Cardiac septum (tissue), 1 donor: ENCODE results near the gene POU6F2. TPM values are rescaled to one million over a fixed set of nuclear protein-coding genes. Genes with fewer than 3 reads are reported as not detected.

Experiments
- DNase-seq: peaks from one replicate; pipeline ENCODE4 v3.0.0-alpha.2; 2020; ENCODE audit warnings: low spot score
- intact Hi-C: fragments of 100-400 bp; cut with DNase I; formaldehyde crosslinking; loops from one replicate; pipeline ENCODE4 v1.14.0; 2022
- total RNA-seq: library from RNA; stranded (reverse); fragmentation: NEBNext Ultra II Directional; extraction: Animal tissue kit (Norgen Biotek cat#: 25700); gene quantifications from one replicate; pipeline ENCODE4 v1.2.1, GENCODE V29; 2021
- donor health status: DM: no; HTN: no; CAD: no.

The POU6F2 gene
- total RNA-seq, 1 donor from 2014 or later: 0.19 TPM

- intact Hi-C loops: no loop called here
These were observed 244.2 kb downstream of the POU6F2 start for GRCh38 chr7:39221901-39222300.

GRCh38 chr7:39228946-39229345 lies 251.2 kb downstream of the POU6F2 start:
- no peak for DNase-seq
- intact Hi-C loops: no loop called here

More at GRCh38 chr7:39221901-39222300, 244.2 kb downstream of the POU6F2 start:
- DNase-seq: no peak

DNA sequence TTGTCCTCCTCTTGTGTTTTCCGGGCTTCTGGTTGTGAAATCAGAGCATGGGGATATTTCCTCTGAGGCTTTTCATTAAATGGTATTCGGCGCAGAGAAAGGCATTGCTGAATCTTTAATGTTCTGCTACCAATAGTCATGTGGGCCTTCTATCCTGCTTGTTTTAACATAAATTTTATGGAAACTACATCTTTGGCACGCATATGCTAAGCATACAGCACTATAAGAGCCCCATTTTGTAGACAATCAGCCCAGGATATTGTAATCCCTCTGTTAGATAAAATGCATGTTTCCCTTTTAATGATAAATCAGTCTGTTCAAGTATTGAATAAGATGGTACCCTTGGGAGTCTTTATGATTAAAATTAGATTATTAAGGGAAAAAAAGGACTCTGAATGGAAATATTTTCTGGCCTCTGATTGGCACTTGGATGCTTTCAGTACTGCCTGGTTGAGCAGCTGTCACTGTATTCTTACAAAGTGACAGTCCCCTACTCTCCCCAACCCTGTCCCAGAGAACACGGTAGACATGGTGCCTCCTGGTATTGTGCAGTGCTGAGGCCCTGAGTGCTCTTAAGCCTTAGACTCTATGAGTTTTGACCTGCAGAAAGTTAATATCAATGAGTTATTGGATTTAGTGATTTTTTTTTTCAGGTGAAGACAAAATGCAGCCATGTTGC lies 256.3 kb downstream of the POU6F2 start:
- DNase-seq: no peak
- intact Hi-C loops: no loop called here

DNA sequence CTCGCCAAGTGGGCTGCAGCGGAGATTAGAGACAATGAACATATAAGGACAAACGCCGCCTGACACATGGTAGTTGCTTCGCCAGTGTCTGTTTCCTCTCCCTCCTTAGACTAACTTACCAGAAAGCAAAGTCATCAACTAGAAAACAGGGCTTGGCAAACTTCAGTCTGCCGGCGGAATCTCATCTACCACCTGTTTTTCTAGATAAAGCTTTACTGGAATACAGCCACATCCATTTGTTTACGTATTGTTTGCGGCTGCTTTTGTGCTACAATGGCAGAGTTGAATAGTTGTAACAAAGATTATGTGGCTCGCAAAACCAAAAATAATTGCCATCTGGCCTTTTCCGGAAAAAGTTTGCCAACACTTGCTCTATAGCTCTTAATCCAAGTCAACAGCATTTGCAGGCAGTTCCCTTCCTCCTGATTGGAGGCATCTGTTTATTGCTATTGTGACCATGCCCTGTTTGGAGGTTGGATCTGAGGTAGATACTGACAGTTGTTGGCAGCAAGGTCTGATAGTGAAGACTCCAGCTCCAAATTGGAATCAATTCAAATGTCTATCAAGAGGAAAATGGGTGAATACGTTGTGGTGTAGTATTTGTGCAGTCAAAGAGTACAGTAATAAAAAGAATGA lies 260.6 kb downstream of the POU6F2 start:
- intact Hi-C loops: no loop called here
- no peak for DNase-seq

DNA sequence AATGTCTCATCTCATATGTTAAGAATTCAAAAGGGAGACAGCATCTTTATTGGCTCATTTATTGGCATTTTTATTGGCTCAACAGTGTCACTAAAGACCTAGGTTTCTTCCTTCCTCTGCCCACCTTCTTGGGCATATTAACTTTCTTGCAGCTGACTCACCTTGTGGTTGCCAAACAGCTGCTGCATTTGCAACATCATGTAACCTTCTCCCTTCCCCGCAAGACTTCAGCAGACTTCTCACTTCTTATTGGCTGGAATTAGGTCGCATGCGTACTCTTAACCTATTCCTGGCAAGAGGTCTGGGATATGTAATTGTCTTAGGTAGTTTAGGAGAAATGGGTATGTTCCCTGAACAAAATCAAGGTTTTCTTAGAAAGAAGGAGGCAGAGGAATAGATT lies 263.2 kb downstream of the POU6F2 start:
- intact Hi-C loops: no loop called here
- no peak for DNase-seq

- intact Hi-C loops: no loop called here
- no peak for DNase-seq
These were observed 269.9 kb downstream of the POU6F2 start for GRCh38 chr7:39247576-39247975.

DNA sequence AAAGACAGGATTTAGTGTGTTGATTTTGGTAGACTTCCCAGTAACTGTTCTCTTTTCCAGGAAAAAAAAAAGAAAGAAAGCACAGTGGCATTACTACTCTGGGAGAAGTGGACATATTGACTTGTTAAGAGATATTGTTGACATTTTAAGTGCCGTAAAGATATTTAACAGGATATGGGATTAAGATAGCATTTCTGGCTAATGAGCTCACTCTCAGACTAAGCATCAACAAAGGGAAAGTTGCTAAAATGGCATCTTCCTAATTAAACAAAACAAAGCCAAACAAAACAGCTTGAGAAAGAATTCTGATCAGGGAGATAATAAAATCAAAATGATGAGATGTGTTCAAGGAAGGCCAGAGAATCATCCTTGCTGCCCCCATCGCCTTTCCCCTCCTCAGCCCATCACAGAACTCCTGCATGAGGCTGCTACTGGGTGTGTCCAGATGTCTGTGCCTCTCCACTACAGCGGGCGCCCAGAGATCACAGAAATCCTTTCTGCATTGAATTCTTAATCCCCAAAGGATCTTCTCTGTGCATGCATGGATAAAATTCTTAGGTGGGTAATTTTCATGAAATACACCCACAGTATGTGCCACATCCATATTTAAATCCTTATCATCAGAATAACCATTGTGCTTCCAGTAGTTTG lies 270.5 kb downstream of the POU6F2 start:
- intact Hi-C loops: no loop called here
- no peak for DNase-seq

DNA sequence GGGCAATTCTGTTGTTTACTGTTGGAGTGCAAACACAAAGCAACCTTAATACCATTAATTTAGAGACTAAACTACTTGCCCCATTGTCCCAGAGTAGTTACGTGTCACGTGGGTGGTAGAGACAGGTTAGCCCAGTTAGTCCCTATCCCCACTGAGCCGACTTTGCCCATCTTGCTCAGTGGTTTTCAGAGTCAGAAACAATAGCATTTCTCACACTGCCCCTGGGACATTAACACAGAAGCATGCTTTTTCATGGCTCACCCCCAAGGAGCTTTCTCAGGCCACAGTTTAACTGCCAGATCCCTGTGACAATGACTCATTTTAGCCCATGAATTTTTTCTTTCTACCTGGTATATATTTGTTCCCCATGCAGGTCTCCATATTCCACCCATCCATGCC lies 271.0 kb downstream of the POU6F2 start:
- intact Hi-C loops: no loop called here
- DNase-seq: no peak

GRCh38 chr7:39249635-39250152 lies 272.0 kb downstream of the POU6F2 start:
- no peak for DNase-seq

GRCh38 chr7:39252916-39253315 lies 275.2 kb downstream of the POU6F2 start:
- DNase-seq: no peak
- intact Hi-C loops: no loop called here

More at GRCh38 chr7:39249635-39250152, 272.0 kb downstream of the POU6F2 start:
- intact Hi-C loops: no loop called here

DNA sequence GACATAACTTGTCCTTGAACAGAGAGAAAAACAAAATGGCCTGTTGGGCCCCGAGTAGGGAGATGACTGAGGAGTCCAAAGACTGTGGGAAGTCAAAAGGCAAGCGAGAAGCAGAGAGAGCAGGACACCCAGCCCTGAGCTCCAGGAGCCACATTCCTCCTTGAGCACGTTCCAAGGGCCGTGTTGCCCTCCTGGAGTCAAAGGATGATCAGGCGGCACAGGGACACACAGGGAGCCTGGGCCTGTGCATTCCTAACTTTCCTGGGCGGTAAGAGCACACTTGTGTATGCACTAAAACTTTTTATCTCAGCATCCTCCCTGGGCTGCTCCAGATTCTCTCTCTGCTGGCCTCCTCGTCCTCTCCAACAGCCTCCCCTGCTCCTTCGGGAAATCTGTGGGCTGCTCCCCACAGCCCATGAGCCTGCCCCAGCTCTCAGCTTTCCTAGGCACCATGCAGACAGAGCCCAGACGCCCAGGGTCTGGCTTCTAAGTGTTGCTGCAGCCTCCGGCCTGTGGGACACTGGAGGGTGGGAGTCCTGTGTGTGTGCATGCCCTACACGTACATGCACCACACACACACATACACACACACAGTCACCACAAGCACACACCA lies 281.8 kb downstream of the POU6F2 start:
- DNase-seq: no peak
- intact Hi-C loops: no loop called here

GRCh38 chr7:39260279-39260844 lies 282.7 kb downstream of the POU6F2 start:
- intact Hi-C loops: no loop called here
- no peak for DNase-seq

DNA sequence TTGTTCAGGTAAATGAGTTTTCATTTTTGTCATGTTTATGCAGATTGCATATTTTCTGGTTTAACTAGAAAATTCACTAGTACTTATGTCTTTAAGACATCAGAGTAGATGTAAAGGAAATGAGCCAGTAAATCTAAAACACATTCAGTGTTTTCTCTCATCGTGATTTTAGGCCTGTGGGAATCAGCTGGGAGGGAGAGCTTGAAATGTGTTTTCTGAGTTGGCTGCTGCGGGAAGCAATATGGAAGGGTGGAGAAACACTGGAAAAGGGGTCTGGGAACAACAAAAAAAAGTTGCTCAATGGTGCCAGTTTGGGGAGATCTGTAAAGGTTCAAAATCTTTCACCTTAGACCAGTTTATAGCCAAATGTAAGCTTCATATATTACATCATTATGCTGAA lies 284.1 kb downstream of the POU6F2 start:
- DNase-seq: no peak
- intact Hi-C loops: no loop called here

GRCh38 chr7:39265641-39266591 lies 288.2 kb downstream of the POU6F2 start:
- intact Hi-C loops: no loop called here
- no peak for DNase-seq

DNA sequence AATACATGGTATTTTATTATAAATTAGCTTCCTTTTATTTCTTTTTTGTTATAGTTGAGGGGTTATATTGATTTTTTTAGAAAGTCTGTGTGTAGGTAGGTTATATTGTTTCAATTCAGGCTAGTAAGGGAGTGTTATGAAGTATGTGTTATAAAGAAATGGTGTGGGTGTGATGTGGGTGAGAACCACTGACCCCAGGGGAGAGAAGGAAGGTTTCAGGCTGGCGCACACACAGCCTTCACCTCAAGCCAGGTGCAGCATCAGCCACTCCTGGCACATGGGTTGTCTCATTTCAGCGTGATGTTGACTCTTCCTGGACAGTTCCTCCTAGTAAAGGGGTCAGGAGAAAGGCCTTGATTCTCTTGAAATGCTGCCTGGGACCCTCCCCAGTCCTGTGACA lies 291.3 kb downstream of the POU6F2 start:
- DNase-seq: no peak
- intact Hi-C loops: no loop called here

DNA sequence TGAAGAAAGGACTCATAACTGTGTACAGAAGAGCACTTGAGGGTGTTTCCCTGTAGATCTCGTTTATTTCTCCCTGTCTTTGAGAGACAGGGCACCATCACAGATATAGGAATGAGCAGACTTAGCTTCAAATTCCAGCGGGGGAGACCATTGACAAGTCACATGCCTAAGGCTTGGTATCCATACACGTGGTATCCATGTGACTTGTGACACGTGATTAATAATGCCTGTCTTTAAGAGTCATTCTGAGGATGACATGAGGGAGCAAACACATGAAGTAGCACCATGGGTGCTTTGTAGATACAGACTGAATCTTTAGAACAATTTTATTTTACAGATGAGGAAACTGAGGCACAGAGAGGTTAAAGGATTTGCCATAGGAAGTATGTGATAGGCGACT lies 292.3 kb downstream of the POU6F2 start:
- no peak for DNase-seq
- intact Hi-C loops: no loop called here

- no peak for DNase-seq
- intact Hi-C loops: no loop called here
These were observed 293.7 kb downstream of the POU6F2 start for GRCh38 chr7:39271402-39271801.

GRCh38 chr7:39272111-39272510 lies 294.4 kb downstream of the POU6F2 start:
- intact Hi-C loops: no loop called here
- no peak for DNase-seq

- intact Hi-C loops: no loop called here
- no peak for DNase-seq
These were observed 295.0 kb downstream of the POU6F2 start for GRCh38 chr7:39272691-39273090.
